Mesendoderm (in vitro differentiated cells): ENCODE measurements around the gene EHD3.

ENCODE experiments used
- DNase-seq: peaks from one replicate; pipeline ENCODE4 v3.0.0; 2013
- H2AK5ac ChIP-seq: 2 replicates; pipeline ENCODE4 v1.6.1; 2013; ENCODE audit warnings: low read length, inconsistent platforms
- H2BK120ac ChIP-seq: 2 replicates; pipeline ENCODE4 v1.6.1; 2013; ENCODE audit warnings: low read depth, mild to moderate bottlenecking, low read length, moderate library complexity, mixed read lengths
- H2BK15ac ChIP-seq: replicated peaks from 2 replicates; pipeline ENCODE4 v1.6.1; 2013; ENCODE audit warnings: low read depth, mild to moderate bottlenecking, moderate library complexity
- H2BK5ac ChIP-seq: 2 replicates; pipeline ENCODE4 v1.6.1; 2013; ENCODE audit warnings: low read length, inconsistent platforms
- H3K18ac ChIP-seq: 2 replicates; pipeline ENCODE4 v1.6.1; 2013; ENCODE audit warnings: mild to moderate bottlenecking, low read length, mixed read lengths
- H3K23ac ChIP-seq: one replicate; pipeline ENCODE4 v1.6.1; 2013; ENCODE audit warnings: low read length
- H3K27ac ChIP-seq: 2 replicates; pipeline ENCODE4 v1.5.1; 2013; ENCODE audit warnings: low read depth, mild to moderate bottlenecking, inconsistent platforms, low read length, moderate library complexity
- H3K27me3 ChIP-seq: 2 replicates; pipeline ENCODE4 v1.6.1; 2013; ENCODE audit warnings: low read length, control low read depth, mild to moderate bottlenecking, inconsistent platforms; ENCODE audit not compliant: insufficient read depth, poor library complexity
- H3K36me3 ChIP-seq: 2 replicates; pipeline ENCODE4 v1.6.1; 2013; ENCODE audit warnings: low read length, inconsistent platforms; ENCODE audit not compliant: control insufficient read depth, insufficient read depth
- H3K4ac ChIP-seq: one replicate; pipeline ENCODE4 v1.6.1; 2013; ENCODE audit warnings: low read depth, mild to moderate bottlenecking, low read length, moderate library complexity
- H3K4me1 ChIP-seq: 2 replicates; pipeline ENCODE4 v1.6.1; 2013; ENCODE audit warnings: low read depth, low read length, inconsistent platforms; ENCODE audit not compliant: control insufficient read depth
- H3K4me2 ChIP-seq: 2 replicates; pipeline ENCODE4 v1.6.1; 2013; ENCODE audit warnings: low read length
- H3K4me3 ChIP-seq: 2 replicates; pipeline ENCODE4 v1.5.1; 2013; ENCODE audit warnings: mild to moderate bottlenecking, low read length
- H3K56ac ChIP-seq: one replicate; pipeline ENCODE4 v1.6.1; 2013; ENCODE audit warnings: low read length
- H3K79me1 ChIP-seq: 2 replicates; pipeline ENCODE4 v1.6.1; 2013; ENCODE audit warnings: low read length, inconsistent platforms
- H3K79me2 ChIP-seq: 2 replicates; pipeline ENCODE4 v1.6.1; 2013; ENCODE audit warnings: mild to moderate bottlenecking, low read length; ENCODE audit not compliant: control insufficient read depth, insufficient read depth
- H3K9ac ChIP-seq: 2 replicates; pipeline ENCODE4 v1.6.1; 2013; ENCODE audit warnings: low read length, inconsistent platforms
- H4K5ac ChIP-seq: one replicate; pipeline ENCODE4 v1.6.1; 2013; ENCODE audit warnings: low read length
- H4K8ac ChIP-seq: one replicate; pipeline ENCODE4 v1.6.1; 2013; ENCODE audit warnings: low read depth, mild to moderate bottlenecking, control low read depth, low read length, moderate library complexity
- WGBS: extraction: QIAGEN DNeasy Blood & Tissue Kit; methylation state at CpG from one replicate; pipeline ENCODE4 v1.1.7; 2013; ENCODE audit warnings: low lambda C conversion rate, missing lambda C conversion rate; ENCODE audit not compliant: insufficient coverage; ENCODE audit errors: extremely low coverage; 5-methylcytosine and 5-hydroxymethylcytosine counted together

The EHD3 gene

DNA sequence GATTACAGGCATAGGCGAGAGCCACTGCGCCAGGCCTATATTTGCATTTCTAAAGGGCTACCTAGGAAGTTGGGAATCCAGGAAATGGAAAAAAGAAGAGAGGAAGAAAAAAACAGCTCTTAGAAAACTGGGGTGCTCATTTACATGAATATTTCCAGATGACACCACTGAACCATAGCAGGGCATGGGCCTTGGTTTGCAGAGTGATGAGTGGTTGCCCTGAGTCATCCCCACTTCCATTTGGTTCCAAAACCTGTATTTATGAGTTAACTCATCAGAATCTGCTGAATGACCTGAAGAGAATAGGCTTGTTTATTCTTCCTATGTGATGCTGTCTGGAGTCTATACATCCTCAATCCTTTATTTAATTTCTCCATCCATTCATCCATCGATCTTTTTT lies 36.2 kb downstream of the EHD3 start:
- H3K56ac ChIP-seq = no peak overlapping the region
- H3K23ac ChIP-seq = no peak overlapping the region
- H3K79me1 ChIP-seq = no peaks in the 10 kb centered on the region
- no peak overlapping the region for H3K4ac ChIP-seq
- H3K79me2 ChIP-seq = no peaks in the 10 kb centered on the region
- WGBS = no CpG with 5 or more reads among the region's 3 CpGs
- DNase-seq = no peak
- H4K5ac ChIP-seq = no peak overlapping the region
- H4K8ac ChIP-seq = no peak overlapping the region
- no peak overlapping the region for H2BK120ac ChIP-seq
- no peak overlapping the region for H3K4me3 ChIP-seq
- H2BK5ac ChIP-seq = no peak overlapping the region
- no peak overlapping the region for H3K9ac ChIP-seq
- no peak overlapping the region for H3K18ac ChIP-seq
- H3K4me2 ChIP-seq = no peak overlapping the region
- H3K27me3 ChIP-seq = no peaks in the 10 kb centered on the region
- H2BK15ac ChIP-seq = no peak overlapping the region
- no peaks in the 10 kb centered on the region for H3K36me3 ChIP-seq
- no peak overlapping the region for H2AK5ac ChIP-seq
- no peak overlapping the region for H3K27ac ChIP-seq
- H3K4me1 ChIP-seq = no peaks in the 10 kb centered on the region

DNA sequence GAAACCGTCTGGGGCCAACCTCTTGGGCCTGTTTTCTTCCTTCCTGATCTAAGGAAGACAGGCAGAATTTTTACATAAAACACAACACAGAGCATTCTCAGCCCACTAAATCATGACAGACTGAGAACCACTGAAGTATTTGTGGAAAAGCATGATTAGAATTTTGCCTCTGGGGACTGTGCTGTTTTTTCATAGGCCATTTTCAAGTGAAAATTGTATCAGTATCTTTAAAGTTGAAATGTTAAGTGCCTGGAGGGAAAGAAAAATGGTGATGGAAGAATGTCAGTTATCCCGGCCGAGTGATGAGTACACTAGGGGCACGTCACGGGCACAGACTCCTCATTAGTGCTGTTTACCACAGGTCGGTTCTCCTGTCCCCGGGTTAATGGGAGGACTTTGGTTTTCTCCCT lies 36.9 kb downstream of the EHD3 start:
- H3K27ac ChIP-seq = no peak overlapping the region
- no peak overlapping the region for H3K4ac ChIP-seq
- no peaks in the 10 kb centered on the region for H3K27me3 ChIP-seq

DNA sequence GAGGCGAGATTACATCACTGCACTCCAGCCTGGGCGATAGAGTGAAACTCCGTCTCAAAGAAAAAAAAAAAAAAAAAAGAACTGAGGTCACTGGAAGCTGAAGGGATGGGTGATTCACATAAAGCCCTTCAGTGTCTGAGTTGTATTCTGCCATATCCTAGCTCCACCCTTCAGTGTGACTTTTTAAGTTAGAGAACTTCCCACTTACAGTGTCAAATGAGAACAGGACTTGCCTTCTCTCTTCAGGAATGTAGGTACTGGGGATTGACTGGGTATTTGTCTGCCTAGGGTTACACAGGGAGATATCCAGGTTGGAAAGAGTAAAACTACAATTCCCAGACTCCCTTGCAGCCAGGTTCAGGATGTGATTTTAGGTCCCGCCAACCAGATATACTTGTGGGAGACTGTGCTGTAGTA lies 37.9 kb downstream of the EHD3 start:
- no peak overlapping the region for H3K9ac ChIP-seq
- no peak overlapping the region for H2BK15ac ChIP-seq
- DNase-seq = peak; percentile 63
- no peaks in the 10 kb centered on the region for H3K36me3 ChIP-seq
- no peak overlapping the region for H3K4ac ChIP-seq
- H3K23ac ChIP-seq = no peak overlapping the region
- no peak overlapping the region for H4K8ac ChIP-seq
- no peak overlapping the region for H3K4me2 ChIP-seq
- no peak overlapping the region for H2BK120ac ChIP-seq
- no peak overlapping the region for H3K4me3 ChIP-seq
- H3K79me2 ChIP-seq = no peaks in the 10 kb centered on the region
- H4K5ac ChIP-seq = no peak overlapping the region
- no peaks in the 10 kb centered on the region for H3K79me1 ChIP-seq
- H3K27me3 ChIP-seq = no peaks in the 10 kb centered on the region
- no peak overlapping the region for H3K27ac ChIP-seq
- H3K4me1 ChIP-seq = no peaks in the 10 kb centered on the region
- WGBS = no CpG with 5 or more reads among the region's 4 CpGs
- H3K18ac ChIP-seq = no peak overlapping the region
- no peak overlapping the region for H3K56ac ChIP-seq
- H2AK5ac ChIP-seq = no peak overlapping the region
- no peak overlapping the region for H2BK5ac ChIP-seq

More for the DNA sequence above, 36.9 kb downstream of the EHD3 start:
- Histone ChIP-seq H2BK15ac (no peak overlapping the region), H3K79me1 (no peaks in the 10 kb centered on the region), H3K79me2 (no peaks in the 10 kb centered on the region), H2BK5ac (no peak overlapping the region), H3K4me2 (no peak overlapping the region), H4K8ac (no peak overlapping the region), H2AK5ac (no peak overlapping the region), H2BK120ac (no peak overlapping the region), H4K5ac (no peak overlapping the region), H3K4me3 (no peak overlapping the region), H3K36me3 (no peaks in the 10 kb centered on the region), H3K4me1 (no peaks in the 10 kb centered on the region), H3K23ac (no peak overlapping the region), H3K18ac (no peak overlapping the region), H3K9ac (no peak overlapping the region), H3K56ac (no peak overlapping the region)
- no peak for DNase-seq
- no CpG with 5 or more reads among the region's 7 CpGs for WGBS

DNA sequence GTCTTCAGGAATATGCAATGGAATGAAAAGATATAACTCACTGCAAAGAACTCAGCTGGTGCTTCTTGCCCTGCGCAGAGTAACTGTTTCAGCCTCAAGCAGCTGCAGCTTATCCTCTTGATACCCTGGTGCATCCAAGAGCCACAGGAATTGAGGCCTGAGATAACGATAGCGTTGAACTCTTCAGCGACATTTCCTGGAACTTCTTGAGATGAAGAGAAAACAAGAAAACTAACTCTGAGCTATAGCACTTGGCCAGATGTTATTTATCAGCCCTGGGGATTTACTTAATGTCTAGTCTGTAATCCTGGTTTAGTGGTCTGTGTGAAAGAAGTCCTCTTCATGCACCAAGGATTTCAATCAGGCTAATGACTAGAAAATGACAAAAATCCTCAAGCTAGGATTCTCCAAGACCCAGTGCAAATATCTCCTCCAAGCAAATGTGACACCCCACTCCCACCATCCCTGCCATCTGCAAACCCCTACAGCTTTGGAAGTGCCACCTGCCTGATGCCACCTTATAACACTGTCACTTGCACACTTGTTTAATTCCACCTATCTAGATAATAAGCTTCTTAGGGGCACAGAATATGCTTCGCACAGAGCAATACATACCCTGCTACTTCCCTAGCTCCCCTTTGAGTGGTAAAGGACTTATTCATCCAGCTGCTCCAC lies 40.6 kb downstream of the EHD3 start:
- no peaks in the 10 kb centered on the region for H3K4me1 ChIP-seq
- no peak overlapping the region for H3K9ac ChIP-seq
- no peaks in the 10 kb centered on the region for H3K36me3 ChIP-seq
- H2BK5ac ChIP-seq = no peak overlapping the region
- H3K4me3 ChIP-seq = no peak overlapping the region
- no peaks in the 10 kb centered on the region for H3K27me3 ChIP-seq
- no peak overlapping the region for H4K8ac ChIP-seq
- no peak overlapping the region for H3K56ac ChIP-seq
- no peak overlapping the region for H2BK15ac ChIP-seq
- H3K4ac ChIP-seq = no peak overlapping the region
- H3K23ac ChIP-seq = no peak overlapping the region
- no peak overlapping the region for H3K27ac ChIP-seq
- DNase-seq = no peak
- H3K79me1 ChIP-seq = no peaks in the 10 kb centered on the region
- WGBS = no CpG with 5 or more reads among the region's 5 CpGs
- no peak overlapping the region for H4K5ac ChIP-seq
- H2AK5ac ChIP-seq = no peak overlapping the region
- H3K18ac ChIP-seq = no peak overlapping the region
- H3K4me2 ChIP-seq = no peak overlapping the region
- H2BK120ac ChIP-seq = no peak overlapping the region
- no peaks in the 10 kb centered on the region for H3K79me2 ChIP-seq

DNA sequence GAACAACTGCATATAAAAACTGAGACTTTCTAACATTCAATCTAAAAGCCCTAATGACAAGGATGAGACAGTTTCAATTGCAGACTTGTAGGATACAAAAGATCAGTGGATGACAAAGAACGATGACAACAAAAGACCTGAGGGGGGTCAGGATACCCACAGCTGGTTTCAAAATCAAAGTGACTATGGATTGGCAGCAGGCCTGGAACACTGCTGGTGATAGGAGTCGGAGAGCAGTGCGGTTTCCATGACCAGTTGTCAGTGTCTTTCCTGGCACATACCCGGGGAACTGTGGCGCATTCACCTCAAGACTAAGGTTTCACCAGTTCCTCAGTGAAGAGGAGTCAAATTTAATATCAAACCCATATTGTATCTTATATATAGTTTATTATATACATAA lies 42.0 kb downstream of the EHD3 start:
- no peak overlapping the region for H2BK120ac ChIP-seq
- H3K56ac ChIP-seq = no peak overlapping the region
- no peak overlapping the region for H2BK15ac ChIP-seq
- H3K36me3 ChIP-seq = no peaks in the 10 kb centered on the region
- no peaks in the 10 kb centered on the region for H3K27me3 ChIP-seq
- H4K5ac ChIP-seq = no peak overlapping the region
- no peak overlapping the region for H3K4me2 ChIP-seq
- H2BK5ac ChIP-seq = no peak overlapping the region
- WGBS = no CpG with 5 or more reads among the region's 5 CpGs
- H3K4me1 ChIP-seq = no peaks in the 10 kb centered on the region
- H3K18ac ChIP-seq = no peak overlapping the region
- H3K27ac ChIP-seq = no peak overlapping the region
- no peak overlapping the region for H3K23ac ChIP-seq
- DNase-seq = no peak
- no peak overlapping the region for H3K4ac ChIP-seq
- no peaks in the 10 kb centered on the region for H3K79me1 ChIP-seq
- no peak overlapping the region for H2AK5ac ChIP-seq
- H3K9ac ChIP-seq = no peak overlapping the region
- H3K4me3 ChIP-seq = no peak overlapping the region
- no peak overlapping the region for H4K8ac ChIP-seq
- no peaks in the 10 kb centered on the region for H3K79me2 ChIP-seq

DNA sequence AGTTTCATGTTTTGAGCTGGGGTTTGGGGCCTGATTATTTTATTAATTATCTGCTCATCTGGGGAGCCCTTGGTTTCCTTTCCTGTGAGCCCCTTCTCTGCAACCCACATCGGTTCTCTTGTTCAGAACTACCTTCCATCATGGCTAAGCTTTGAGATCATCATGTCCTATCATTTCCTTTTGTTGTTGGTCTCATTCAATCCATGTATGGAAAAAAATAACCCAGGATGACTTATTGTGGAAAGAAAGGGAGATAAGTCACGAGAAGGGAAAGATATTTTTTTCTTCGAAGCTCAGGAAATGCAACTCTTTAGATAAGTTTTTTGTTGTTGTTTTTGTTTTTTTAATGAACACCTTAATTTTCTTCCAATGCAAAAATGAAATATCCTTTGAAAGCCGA lies 43.7 kb downstream of the EHD3 start:
- Histone ChIP-seq H3K27ac (no peak overlapping the region), H2BK5ac (no peak overlapping the region), H3K9ac (no peak overlapping the region), H2BK120ac (no peak overlapping the region), H3K79me2 (no peaks in the 10 kb centered on the region), H4K8ac (no peak overlapping the region), H3K4me3 (no peak overlapping the region), H3K36me3 (no peaks in the 10 kb centered on the region), H3K4me1 (no peaks in the 10 kb centered on the region), H2AK5ac (no peak overlapping the region), H2BK15ac (no peak overlapping the region), H3K4me2 (no peak overlapping the region), H3K23ac (no peak overlapping the region), H4K5ac (no peak overlapping the region), H3K18ac (no peak overlapping the region), H3K79me1 (no peaks in the 10 kb centered on the region), H3K27me3 (no peaks in the 10 kb centered on the region), H3K56ac (no peak overlapping the region), H3K4ac (no peak overlapping the region)
- DNase-seq = no peak
- no CpG with 5 or more reads among the region's 4 CpGs for WGBS
